HepG2 (cell line): ENCODE results near the gene CES3. TPM values are rescaled to one million over a fixed set of nuclear protein-coding genes. Genes with fewer than 3 reads are reported as not detected.

Experiments
- ARNT2 ChIP-seq: sonication (generic); formaldehyde crosslinking; IDR thresholded peaks from 2 replicates; pipeline ENCODE4 v1.8.0; 2022; ENCODE audit warnings: mild to moderate bottlenecking, low read depth, missing genetic modification reagents, moderate library complexity
- CHCHD3 ChIP-seq: sonication (generic); formaldehyde crosslinking; IDR thresholded peaks from 2 replicates; pipeline ENCODE4 v1.8.0; 2022; ENCODE audit warnings: mild to moderate bottlenecking, missing genetic modification reagents, moderate library complexity
- ELF3 ChIP-seq: IDR thresholded peaks from 2 replicates; pipeline ENCODE4 v1.6.1; 2016; ENCODE audit warnings: missing genetic modification reagents, missing compliant biosample characterization
- HOXD1 ChIP-seq: sonication (generic); formaldehyde crosslinking; IDR thresholded peaks from 2 replicates; pipeline ENCODE4 v1.5.0; 2020; ENCODE audit warnings: missing genetic modification reagents
- LCORL ChIP-seq, 2 experiments: fragments of 450-650 bp in 1 of 2; sonication (generic) in 1 of 2; formaldehyde crosslinking in 1 of 2; IDR thresholded peaks; 2 replicates each; pipeline versions ENCODE4 v1.5.0 to v1.6.1; 2017 to 2020; ENCODE audit warnings: antibody characterized with exemption in 1 of 2, missing genetic modification reagents in 1 of 2
- NCOA2 ChIP-seq: sonication (generic); formaldehyde crosslinking; IDR thresholded peaks from 2 replicates; pipeline ENCODE4 v1.8.0; 2022; ENCODE audit warnings: inconsistent platforms
- RFX3 ChIP-seq: IDR thresholded peaks from 2 replicates; pipeline ENCODE4 v1.6.1; 2016; ENCODE audit warnings: missing biosample characterization, missing genetic modification reagents
- SMYD3 ChIP-seq: sonication (generic); formaldehyde crosslinking; IDR thresholded peaks from 2 replicates; pipeline ENCODE4 v1.8.1; 2023; ENCODE audit warnings: mild to moderate bottlenecking, missing genetic modification reagents
- SRY ChIP-seq: sonication (generic); formaldehyde crosslinking; IDR thresholded peaks from 2 replicates; pipeline ENCODE4 v1.8.0; 2022; ENCODE audit warnings: mild to moderate bottlenecking, missing genetic modification reagents
- UBTF ChIP-seq: sonication (generic); formaldehyde crosslinking; IDR thresholded peaks from 2 replicates; pipeline ENCODE4 v1.4.0; 2020; ENCODE audit warnings: mild to moderate bottlenecking, missing genetic modification reagents
- YEATS4 ChIP-seq: sonication (generic); formaldehyde crosslinking; IDR thresholded peaks from 2 replicates; pipeline ENCODE4 v1.4.0; 2020; ENCODE audit warnings: missing genetic modification reagents, borderline replicate concordance
- ZNF282 ChIP-seq: fragments of 450-650 bp; IDR thresholded peaks from 2 replicates; pipeline ENCODE4 v1.6.1; 2018; ENCODE audit not compliant: partially characterized antibody
- ZNF432 ChIP-seq: sonication (generic); formaldehyde crosslinking; IDR thresholded peaks from 2 replicates; pipeline ENCODE4 v1.5.0; 2020; ENCODE audit warnings: missing genetic modification reagents, mild to moderate bottlenecking, borderline replicate concordance
- ZNF550 ChIP-seq: sonication (generic); formaldehyde crosslinking; IDR thresholded peaks from 2 replicates; pipeline ENCODE4 v1.4.0; 2020; ENCODE audit warnings: mild to moderate bottlenecking, missing genetic modification reagents, borderline replicate concordance
- ZNF570 ChIP-seq: sonication (generic); formaldehyde crosslinking; IDR thresholded peaks from 2 replicates; pipeline ENCODE4 v1.4.0; 2020; ENCODE audit warnings: mild to moderate bottlenecking, missing genetic modification reagents, borderline replicate concordance
- ZNF597 ChIP-seq: sonication (generic); formaldehyde crosslinking; IDR thresholded peaks from 2 replicates; pipeline ENCODE4 v1.5.0; 2020; ENCODE audit warnings: missing genetic modification reagents
- ZNF792 ChIP-seq: IDR thresholded peaks from 2 replicates; pipeline ENCODE4 v1.6.1; 2016
- polyA plus RNA-seq, 8 experiments: library from polyadenylated mRNA; depleted of rRNA in 3 of 8; stranded (reverse) in 7 of 8; unstranded in 1 of 8; fragments of >200 nt; fragmentation: Illumina TruSeq in 4 of 8; extraction: Trizol in 4 of 8; gene quantifications; 2 replicates each; pipeline versions ENCODE4 v1.2.1 to v1.2.3, GENCODE V29; 2011 to 2016; ENCODE audit warnings: low read depth in 4 of 8, missing spikeins in 1 of 8, mixed read lengths in 1 of 8; ENCODE audit not compliant: insufficient read depth in 1 of 8
- total RNA-seq, 5 experiments: library from RNA; depleted of rRNA; stranded (reverse); fragments of >200 nt; fragmentation: Illumina TruSeq; extraction: Trizol; gene quantifications; 2 replicates each; pipeline ENCODE4 v1.2.3, GENCODE V29; 2016; ENCODE audit warnings: low read depth in 1 of 5
- TF ChIP-seq, protein P1 (sequence below): sonication (generic); formaldehyde crosslinking; IDR thresholded peaks from 2 replicates; pipeline ENCODE4 v1.8.0; 2023; ENCODE audit warnings: mild to moderate bottlenecking, missing genetic modification reagents
- TF ChIP-seq, protein P2 (sequence below): sonication (generic); formaldehyde crosslinking; IDR thresholded peaks from 2 replicates; pipeline ENCODE4 v1.8.1; 2023; ENCODE audit warnings: mild to moderate bottlenecking, missing genetic modification reagents
- TF ChIP-seq, protein P3 (sequence below): sonication (generic); formaldehyde crosslinking; conservative IDR thresholded peaks from 2 replicates; pipeline ENCODE4 v1.4.0; 2020; ENCODE audit warnings: missing genetic modification reagents
- TF ChIP-seq, protein P4 (sequence below): sonication (generic); formaldehyde crosslinking; conservative IDR thresholded peaks from 2 replicates; pipeline ENCODE4 v1.4.0; 2020; ENCODE audit warnings: missing genetic modification reagents

The CES3 gene
- total and polyA plus RNA-seq, 2 of the 13 experiments (the other 11 are each of a cell fraction or from before 2014, with no cell fraction given): 6.6 to 17.4 TPM

- TF ChIP-seq ZNF597 (CRISPR knock-in tag) (no peak), SRY (no peak), CHCHD3 (no peak), UBTF (CRISPR knock-in tag) (peak; percentile 44; the same call in 1 of the 2 replicates), ZNF570 (CRISPR knock-in tag) (no peak), YEATS4 (CRISPR knock-in tag) (peak; percentile 51; the same call in 1 of the 2 replicates), ARNT2 (CRISPR knock-in tag) (peak; percentile 70), SMYD3 (CRISPR knock-in tag) (no peak), ZNF282 (no peak), ZNF792 (CRISPR knock-in tag) (0 out of 2 replicates have a peak, but pooled peaks have one; percentile 2), LCORL (IDR thresholded peaks at IDR 0.05) (no peak), LCORL (CRISPR knock-in tag; IDR thresholded peaks at IDR 0.05) (0 out of 2 replicates have a peak, but pooled peaks have one; percentile 6), ZNF432 (CRISPR knock-in tag) (no peak), HOXD1 (CRISPR knock-in tag) (peak; percentile 74; the same call in 1 of the 2 replicates), ZNF550 (CRISPR knock-in tag) (no peak), RFX3 (CRISPR knock-in tag) (no peak), NCOA2 (no peak), ELF3 (CRISPR knock-in tag) (no peak)
- TF ChIP-seq, protein P1, sequence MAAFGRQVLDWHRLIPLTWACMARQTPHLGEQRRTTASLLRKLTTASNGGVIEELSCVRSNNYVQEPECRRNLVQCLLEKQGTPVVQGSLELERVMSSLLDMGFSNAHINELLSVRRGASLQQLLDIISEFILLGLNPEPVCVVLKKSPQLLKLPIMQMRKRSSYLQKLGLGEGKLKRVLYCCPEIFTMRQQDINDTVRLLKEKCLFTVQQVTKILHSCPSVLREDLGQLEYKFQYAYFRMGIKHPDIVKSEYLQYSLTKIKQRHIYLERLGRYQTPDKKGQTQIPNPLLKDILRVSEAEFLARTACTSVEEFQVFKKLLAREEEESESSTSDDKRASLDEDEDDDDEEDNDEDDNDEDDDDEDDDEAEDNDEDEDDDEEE (CRISPR knock-in tag): peak; percentile 53; the same call in 1 of the 2 replicates
- TF ChIP-seq, protein P2, sequence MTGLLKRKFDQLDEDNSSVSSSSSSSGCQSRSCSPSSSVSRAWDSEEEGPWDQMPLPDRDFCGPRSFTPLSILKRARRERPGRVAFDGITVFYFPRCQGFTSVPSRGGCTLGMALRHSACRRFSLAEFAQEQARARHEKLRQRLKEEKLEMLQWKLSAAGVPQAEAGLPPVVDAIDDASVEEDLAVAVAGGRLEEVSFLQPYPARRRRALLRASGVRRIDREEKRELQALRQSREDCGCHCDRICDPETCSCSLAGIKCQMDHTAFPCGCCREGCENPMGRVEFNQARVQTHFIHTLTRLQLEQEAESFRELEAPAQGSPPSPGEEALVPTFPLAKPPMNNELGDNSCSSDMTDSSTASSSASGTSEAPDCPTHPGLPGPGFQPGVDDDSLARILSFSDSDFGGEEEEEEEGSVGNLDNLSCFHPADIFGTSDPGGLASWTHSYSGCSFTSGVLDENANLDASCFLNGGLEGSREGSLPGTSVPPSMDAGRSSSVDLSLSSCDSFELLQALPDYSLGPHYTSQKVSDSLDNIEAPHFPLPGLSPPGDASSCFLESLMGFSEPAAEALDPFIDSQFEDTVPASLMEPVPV (CRISPR knock-in tag): peak; percentile 43; the same call in 1 of the 2 replicates
- TF ChIP-seq, protein P3, sequence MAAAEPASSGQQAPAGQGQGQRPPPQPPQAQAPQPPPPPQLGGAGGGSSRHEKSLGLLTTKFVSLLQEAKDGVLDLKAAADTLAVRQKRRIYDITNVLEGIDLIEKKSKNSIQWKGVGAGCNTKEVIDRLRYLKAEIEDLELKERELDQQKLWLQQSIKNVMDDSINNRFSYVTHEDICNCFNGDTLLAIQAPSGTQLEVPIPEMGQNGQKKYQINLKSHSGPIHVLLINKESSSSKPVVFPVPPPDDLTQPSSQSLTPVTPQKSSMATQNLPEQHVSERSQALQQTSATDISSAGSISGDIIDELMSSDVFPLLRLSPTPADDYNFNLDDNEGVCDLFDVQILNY (CRISPR knock-in tag): 0 out of 2 replicates have a peak, but pooled peaks have one; percentile 22
- TF ChIP-seq, protein P4, sequence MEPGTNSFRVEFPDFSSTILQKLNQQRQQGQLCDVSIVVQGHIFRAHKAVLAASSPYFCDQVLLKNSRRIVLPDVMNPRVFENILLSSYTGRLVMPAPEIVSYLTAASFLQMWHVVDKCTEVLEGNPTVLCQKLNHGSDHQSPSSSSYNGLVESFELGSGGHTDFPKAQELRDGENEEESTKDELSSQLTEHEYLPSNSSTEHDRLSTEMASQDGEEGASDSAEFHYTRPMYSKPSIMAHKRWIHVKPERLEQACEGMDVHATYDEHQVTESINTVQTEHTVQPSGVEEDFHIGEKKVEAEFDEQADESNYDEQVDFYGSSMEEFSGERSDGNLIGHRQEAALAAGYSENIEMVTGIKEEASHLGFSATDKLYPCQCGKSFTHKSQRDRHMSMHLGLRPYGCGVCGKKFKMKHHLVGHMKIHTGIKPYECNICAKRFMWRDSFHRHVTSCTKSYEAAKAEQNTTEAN (CRISPR knock-in tag): 0 out of 2 replicates have a peak, but pooled peaks have one; percentile 39
Observed at GRCh38 chr16:66924527-66925321, 36.3 kb upstream of the CES3 start (continued).
